CD14-positive monocyte (primary cell): ENCODE measurements around the gene CPED1. TPM values are rescaled to one million over a fixed set of nuclear protein-coding genes. Genes with fewer than 3 reads are reported as not detected.

Source experiments
- DNase-seq, 3 donors: peaks; one replicate each; pipeline ENCODE4 v3.0.0-alpha.2; 2011 to 2022
- H2AFZ ChIP-seq: 2 replicates; pipeline ENCODE4 v1.6.0; 2012; ENCODE audit warnings: mild to moderate bottlenecking, low read depth, low read length, inconsistent platforms; ENCODE audit not compliant: insufficient read depth, poor library complexity, severe bottlenecking
- H3K27ac ChIP-seq, 2 donors: 1 replicate in 1 of 2; 2 replicates in 1 of 2; pipeline ENCODE4 v1.5.1; 2012 to 2013; ENCODE audit warnings: low read length in 2 of 2, control low read depth in 1 of 2, inconsistent platforms in 1 of 2, low read depth in 1 of 2, mild to moderate bottlenecking in 1 of 2
- H3K27me3 ChIP-seq, 2 donors: one replicate each; pipeline versions ENCODE4 v1.6.0 to v1.6.1; 2011 to 2013; ENCODE audit warnings: low read length in 2 of 2; ENCODE audit not compliant: control insufficient read depth in 2 of 2, insufficient read depth in 2 of 2
- H3K36me3 ChIP-seq, 2 donors: replicated peaks in 1 of 2; 1 replicate in 1 of 2; 2 replicates in 1 of 2; pipeline versions ENCODE4 v1.5.1 to v1.6.1; 2012 to 2013; ENCODE audit warnings: low read length in 2 of 2, control low read depth in 1 of 2, inconsistent platforms in 1 of 2, mild to moderate bottlenecking in 1 of 2; ENCODE audit not compliant: insufficient read depth in 2 of 2, control insufficient read depth in 1 of 2
- H3K4me1 ChIP-seq, 2 donors: 1 replicate in 1 of 2; 2 replicates in 1 of 2; pipeline versions ENCODE4 v1.5.1 to v1.6.1; 2012 to 2013; ENCODE audit warnings: low read length in 2 of 2, control low read depth in 1 of 2, inconsistent platforms in 1 of 2, mild to moderate bottlenecking in 1 of 2, moderate library complexity in 1 of 2; ENCODE audit not compliant: insufficient read depth in 2 of 2, control insufficient read depth in 1 of 2
- H3K4me2 ChIP-seq: replicated peaks from 2 replicates; pipeline ENCODE3; 2012; ENCODE audit warnings: low read length, moderate library complexity, mild to moderate bottlenecking; ENCODE audit not compliant: poor library complexity, severe bottlenecking; ENCODE audit errors: extremely low read depth
- H3K4me3 ChIP-seq, 3 experiments: fragments of 200-600 bp in 1 of 3; sonication (generic) in 1 of 3; replicated peaks in 1 of 3; 1 replicate in 2 of 3; 2 replicates in 1 of 3; pipeline ENCODE4 v1.5.1; 2011 to 2013; ENCODE audit warnings: low read length in 3 of 3, mild to moderate bottlenecking in 3 of 3, control low read depth in 2 of 3, low read depth in 2 of 3, inconsistent platforms in 1 of 3, moderate library complexity in 1 of 3
- H3K79me2 ChIP-seq: 2 replicates; pipeline ENCODE4 v1.6.0; 2012; ENCODE audit warnings: mild to moderate bottlenecking, control low read depth, inconsistent platforms, low read length, moderate library complexity; ENCODE audit not compliant: insufficient read depth
- H3K9ac ChIP-seq: 2 replicates; pipeline ENCODE4 v1.6.0; 2017; ENCODE audit warnings: low read length, mild to moderate bottlenecking; ENCODE audit not compliant: insufficient read depth, poor library complexity, severe bottlenecking
- H3K9me3 ChIP-seq, 2 donors: replicated peaks in 1 of 2; 1 replicate in 1 of 2; 2 replicates in 1 of 2; pipeline versions ENCODE4 v1.5.1 to v1.6.1; 2012 to 2013; ENCODE audit warnings: low read length in 2 of 2, control low read depth in 1 of 2; ENCODE audit not compliant: control insufficient read depth in 1 of 2, insufficient read depth in 1 of 2
- H4K20me1 ChIP-seq: 2 replicates; pipeline ENCODE4 v1.6.0; 2012; ENCODE audit warnings: mild to moderate bottlenecking, low read length, control low read depth, moderate library complexity; ENCODE audit not compliant: insufficient read depth
- H3K27ac Mint-ChIP-seq, 7 donors: one replicate each; pipeline ENCODE4 v1.8.0; 2020; ENCODE audit warnings: mild to moderate bottlenecking in 7 of 7, mixed read lengths in 7 of 7, moderate library complexity in 6 of 7, inconsistent platforms in 2 of 7
- H3K27me3 Mint-ChIP-seq, 3 donors: one replicate each; pipeline ENCODE4 v1.8.0; 2021 to 2022; ENCODE audit warnings: low read depth in 3 of 3, mild to moderate bottlenecking in 3 of 3, mixed read lengths in 3 of 3, moderate library complexity in 3 of 3, inconsistent platforms in 1 of 3
- H3K36me3 Mint-ChIP-seq, 2 donors: one replicate each; pipeline ENCODE4 v1.8.0; 2020; ENCODE audit warnings: mixed read lengths in 2 of 2, inconsistent platforms in 1 of 2, mild to moderate bottlenecking in 1 of 2
- H3K4me1 Mint-ChIP-seq: one replicate; pipeline ENCODE4 v1.8.0; 2020; ENCODE audit warnings: mild to moderate bottlenecking, mixed read lengths
- H3K4me3 Mint-ChIP-seq, 2 donors: one replicate each; pipeline ENCODE4 v1.8.0; 2020; ENCODE audit warnings: mild to moderate bottlenecking in 2 of 2, mixed read lengths in 2 of 2, moderate library complexity in 1 of 2
- H3K9me3 Mint-ChIP-seq, 7 donors: one replicate each; pipeline ENCODE4 v1.8.0; 2020 to 2022; ENCODE audit warnings: mixed read lengths in 7 of 7, mild to moderate bottlenecking in 6 of 7, moderate library complexity in 6 of 7, inconsistent platforms in 2 of 7
- CTCF ChIP-seq: fragments of 200-600 bp; IDR thresholded peaks from one replicate; pipeline ENCODE4 v1.8.0; 2022; ENCODE audit warnings: antibody characterized with exemption, mild to moderate bottlenecking
- WGBS: methylation state at CpG from one replicate; pipeline ENCODE4 v1.1.5; 2013; ENCODE audit warnings: missing lambda C conversion rate; ENCODE audit not compliant: insufficient coverage; 5-methylcytosine and 5-hydroxymethylcytosine counted together
- intact Hi-C, 2 donors: fragments of 100-400 bp; cut with micrococcal nuclease; formaldehyde crosslinking; loops; one replicate each; pipeline versions ENCODE4 v1.15.0 to v1.15.1; 2023
- polyA plus RNA-seq, 3 donors: library from polyadenylated mRNA; depleted of rRNA in 1 of 3; unstranded in 2 of 3; stranded (reverse) in 1 of 3; fragments of 300-500 nt in 2 of 3; fragments of >200 nt in 1 of 3; fragmentation: Illumina TruSeq in 2 of 3; gene quantifications; 1 replicate in 2 of 3; 2 replicates in 1 of 3; pipeline ENCODE4 v1.2.3, GENCODE V29; 2012 to 2021

The CPED1 gene
- polyA plus RNA-seq, 3 donors = 9.8 to 30.0 (median 20.4) TPM

- no peaks in the 10 kb centered on the region for H3K27me3 ChIP-seq
- Mint-ChIP-seq H3K4me3 (no peak overlapping the region), H3K27ac (no peak overlapping the region), H3K9me3 (no peaks in the 10 kb centered on the region), H3K4me1 (peaks cover 13% of the 10 kb centered on the region), H3K36me3 (peaks cover 9 to 12% of the 10 kb centered on the region in 2 donors), H3K27me3 (peaks cover 0 to 3% (median 2%) of the 10 kb centered on the region in 3 donors)
- H4K20me1 ChIP-seq = no peaks in the 10 kb centered on the region
- H3K27ac ChIP-seq = no peak overlapping the region
- H3K36me3 ChIP-seq = peaks cover 0 to 12% of the 10 kb centered on the region in 2 donors
- no peaks in the 10 kb centered on the region for H3K9me3 ChIP-seq
- no CpG with 5 or more reads among the region's 6 CpGs for WGBS
- intact Hi-C loops = no loop called here
- no peak overlapping the region for H2AFZ ChIP-seq
- peaks cover under 1 to 4% of the 10 kb centered on the region in 2 donors for H3K4me1 ChIP-seq
- H3K4me3 ChIP-seq = no peak overlapping the region
- no peak overlapping the region for H3K9ac ChIP-seq
- H3K4me2 ChIP-seq = no peak overlapping the region
- no peaks in the 10 kb centered on the region for H3K79me2 ChIP-seq
- no peak for TF ChIP-seq CTCF
- DNase-seq = no peak
Observed at GRCh38 chr7:121012170-121012874, 23.8 kb downstream of the CPED1 start.

- no peak overlapping the region for H3K27ac Mint-ChIP-seq
- no peaks in the 10 kb centered on the region for H3K79me2 ChIP-seq
- no CpG with 5 or more reads among the region's 2 CpGs for WGBS
Observed at GRCh38 chr7:121012919-121013318, 24.4 kb downstream of the CPED1 start.

More at GRCh38 chr7:121012919-121013318, 24.4 kb downstream of the CPED1 start:
- Histone ChIP-seq H4K20me1 (no peaks in the 10 kb centered on the region), H3K9ac (no peak overlapping the region), H3K27ac (no peak overlapping the region), H3K4me2 (no peak overlapping the region), H3K27me3 (no peaks in the 10 kb centered on the region), H3K4me3 (no peak overlapping the region), H2AFZ (no peak overlapping the region), H3K4me1 (peaks cover 0 to 6% of the 10 kb centered on the region in 2 donors), H3K36me3 (peaks cover 0 to 12% of the 10 kb centered on the region in 2 donors), H3K9me3 (no peaks in the 10 kb centered on the region)
- H3K4me1 Mint-ChIP-seq = peaks cover 12% of the 10 kb centered on the region
- H3K27me3 Mint-ChIP-seq = peaks cover 0 to 2% (median 2%) of the 10 kb centered on the region in 3 donors
- no peak for TF ChIP-seq CTCF
- no peak for DNase-seq
- peaks cover 9 to 12% of the 10 kb centered on the region in 2 donors for H3K36me3 Mint-ChIP-seq
- H3K4me3 Mint-ChIP-seq = no peak overlapping the region
- H3K9me3 Mint-ChIP-seq = no peaks in the 10 kb centered on the region
- intact Hi-C loops = no loop called here
